HEK293 (cell line): ENCODE measurements around the gene GSS.
A peak's percentile ranks its signal among the peaks of the same experiment; 100 is the strongest.

ENCODE experiments used
- GLI2 ChIP-seq: fragments of 450-650 bp; formaldehyde crosslinking; IDR thresholded peaks from 2 replicates; pipeline ENCODE4; 2017; ENCODE audit warnings: missing biosample characterization, missing genetic modification characterization, low read depth, borderline replicate concordance
- KLF9 ChIP-seq: fragments of 450-650 bp; formaldehyde crosslinking; IDR thresholded peaks from 2 replicates; pipeline ENCODE4 v1.5.1; 2016; ENCODE audit warnings: missing biosample characterization, missing genetic modification characterization, low read depth
- OSR2 ChIP-seq: fragments of 450-650 bp; formaldehyde crosslinking; IDR thresholded peaks from 2 replicates; pipeline ENCODE4 v1.5.1; 2016; ENCODE audit warnings: missing biosample characterization, missing genetic modification characterization
- PRDM2 ChIP-seq: fragments of 450-650 bp; formaldehyde crosslinking; IDR thresholded peaks from 2 replicates; pipeline ENCODE4 v1.5.1; 2016; ENCODE audit warnings: missing biosample characterization, missing genetic modification characterization, borderline replicate concordance
- ZBTB11 ChIP-seq: fragments of 450-650 bp; formaldehyde crosslinking; conservative IDR thresholded peaks from 2 replicates; pipeline ENCODE4 v1.5.1; 2016; ENCODE audit warnings: low read depth, missing biosample characterization, missing genetic modification characterization
- ZBTB8A ChIP-seq: fragments of 450-650 bp; formaldehyde crosslinking; IDR thresholded peaks from 2 replicates; pipeline ENCODE4 v1.5.1; 2016; ENCODE audit warnings: missing biosample characterization, missing genetic modification characterization
- ZNF112 ChIP-seq: fragments of 450-650 bp; formaldehyde crosslinking; IDR thresholded peaks from 2 replicates; pipeline ENCODE4 v1.5.0; 2017; ENCODE audit warnings: missing biosample characterization, missing genetic modification characterization
- ZNF140 ChIP-seq: fragments of 450-650 bp; formaldehyde crosslinking; IDR thresholded peaks from 2 replicates; pipeline ENCODE4 v1.5.1; 2016; ENCODE audit warnings: missing biosample characterization, missing genetic modification characterization
- ZNF324 ChIP-seq: fragments of 450-650 bp; formaldehyde crosslinking; IDR thresholded peaks from 2 replicates; pipeline ENCODE4 v1.5.1; 2016; ENCODE audit warnings: missing biosample characterization, missing genetic modification characterization
- ZNF354C ChIP-seq: fragments of 450-650 bp; formaldehyde crosslinking; IDR thresholded peaks from 2 replicates; pipeline ENCODE4 v1.5.1; 2016; ENCODE audit warnings: missing biosample characterization, missing genetic modification characterization, low read depth, borderline replicate concordance
- ZNF398 ChIP-seq: fragments of 450-650 bp; formaldehyde crosslinking; IDR thresholded peaks from 2 replicates; pipeline ENCODE4 v1.5.1; 2017; ENCODE audit warnings: missing biosample characterization, missing genetic modification characterization
- ZNF423 ChIP-seq: fragments of 450-650 bp; formaldehyde crosslinking; IDR thresholded peaks from 2 replicates; pipeline ENCODE4 v1.5.1; 2016; ENCODE audit warnings: missing biosample characterization, missing genetic modification characterization
- ZNF677 ChIP-seq: fragments of 450-650 bp; IDR thresholded peaks from 2 replicates; pipeline ENCODE4 v1.5.0; 2018; ENCODE audit warnings: missing biosample characterization, mild to moderate bottlenecking, missing genetic modification characterization, moderate library complexity
- TF ChIP-seq, protein P1 (sequence below): fragments of 450-650 bp; formaldehyde crosslinking; IDR thresholded peaks from 2 replicates; pipeline ENCODE4 v1.5.1; 2016; ENCODE audit warnings: missing biosample characterization, missing genetic modification characterization

The GSS gene

GRCh38 chr20:34880215-34880850 lies 75.3 kb downstream of the GSS start (continued):
- TF ChIP-seq ZNF423 (tag by site-specific recombination): no peak
- TF ChIP-seq ZNF112 (tag by site-specific recombination): no peak
- TF ChIP-seq ZBTB8A (tag by site-specific recombination): no peak
- TF ChIP-seq, protein P1, sequence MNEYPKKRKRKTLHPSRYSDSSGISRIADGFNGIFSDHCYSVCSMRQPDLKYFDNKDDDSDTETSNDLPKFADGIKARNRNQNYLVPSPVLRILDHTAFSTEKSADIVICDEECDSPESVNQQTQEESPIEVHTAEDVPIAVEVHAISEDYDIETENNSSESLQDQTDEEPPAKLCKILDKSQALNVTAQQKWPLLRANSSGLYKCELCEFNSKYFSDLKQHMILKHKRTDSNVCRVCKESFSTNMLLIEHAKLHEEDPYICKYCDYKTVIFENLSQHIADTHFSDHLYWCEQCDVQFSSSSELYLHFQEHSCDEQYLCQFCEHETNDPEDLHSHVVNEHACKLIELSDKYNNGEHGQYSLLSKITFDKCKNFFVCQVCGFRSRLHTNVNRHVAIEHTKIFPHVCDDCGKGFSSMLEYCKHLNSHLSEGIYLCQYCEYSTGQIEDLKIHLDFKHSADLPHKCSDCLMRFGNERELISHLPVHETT (tag by site-specific recombination): no peak
- TF ChIP-seq ZNF354C (tag by site-specific recombination): no peak
- 0 out of 2 replicates have a peak, but pooled peaks have one; percentile 14 for TF ChIP-seq OSR2 (tag by site-specific recombination)
- no peak for TF ChIP-seq PRDM2 (tag by site-specific recombination)
- TF ChIP-seq ZNF677 (tag by site-specific recombination): no peak
- no peak for TF ChIP-seq ZBTB11 (tag by site-specific recombination)
- TF ChIP-seq ZNF140 (tag by site-specific recombination): no peak
- TF ChIP-seq KLF9: no peak
- no peak for TF ChIP-seq GLI2 (tag by site-specific recombination)
- TF ChIP-seq ZNF398 (tag by site-specific recombination): peak; percentile 71
- TF ChIP-seq ZNF324 (tag by site-specific recombination): no peak
